Stimulated activated CD4-positive, alpha-beta T cell treated with anti-CD3 and anti-CD28 coated beads, Interleukin-1b, Interleukin-23, amount 100 ng/mL, for 48 hours (primary cell): Measurements from ENCODE around the gene RYR1.
"Not testable (repeated sequence)": the region's sequence is repeated elsewhere in the genome, so short reads cannot be mapped to it uniquely, and the experiment has no call there.

Experiments
- DNase-seq: peaks from one replicate; pipeline ENCODE4 v3.0.0-alpha.2; 2020

The RYR1 gene

DNA sequence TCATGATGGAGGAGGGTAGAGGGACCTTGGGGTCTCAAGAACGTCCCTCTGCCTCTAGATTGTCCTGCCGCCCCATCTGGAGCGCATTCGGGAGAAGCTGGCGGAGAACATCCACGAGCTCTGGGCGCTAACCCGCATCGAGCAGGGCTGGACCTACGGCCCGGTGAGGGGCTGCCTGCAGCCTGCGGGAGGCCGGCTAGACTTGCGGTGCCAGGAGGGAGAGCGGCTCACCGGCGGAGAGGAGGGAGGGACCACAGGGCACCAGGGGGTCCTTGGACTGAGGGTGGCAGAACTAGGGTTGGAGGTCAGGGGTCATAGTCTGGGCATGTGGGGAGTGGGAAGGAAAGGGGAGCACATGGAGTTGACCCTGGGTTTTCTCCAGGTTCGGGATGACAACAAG lies 29.9 kb downstream of the RYR1 start:
- DNase-seq = no peak

DNA sequence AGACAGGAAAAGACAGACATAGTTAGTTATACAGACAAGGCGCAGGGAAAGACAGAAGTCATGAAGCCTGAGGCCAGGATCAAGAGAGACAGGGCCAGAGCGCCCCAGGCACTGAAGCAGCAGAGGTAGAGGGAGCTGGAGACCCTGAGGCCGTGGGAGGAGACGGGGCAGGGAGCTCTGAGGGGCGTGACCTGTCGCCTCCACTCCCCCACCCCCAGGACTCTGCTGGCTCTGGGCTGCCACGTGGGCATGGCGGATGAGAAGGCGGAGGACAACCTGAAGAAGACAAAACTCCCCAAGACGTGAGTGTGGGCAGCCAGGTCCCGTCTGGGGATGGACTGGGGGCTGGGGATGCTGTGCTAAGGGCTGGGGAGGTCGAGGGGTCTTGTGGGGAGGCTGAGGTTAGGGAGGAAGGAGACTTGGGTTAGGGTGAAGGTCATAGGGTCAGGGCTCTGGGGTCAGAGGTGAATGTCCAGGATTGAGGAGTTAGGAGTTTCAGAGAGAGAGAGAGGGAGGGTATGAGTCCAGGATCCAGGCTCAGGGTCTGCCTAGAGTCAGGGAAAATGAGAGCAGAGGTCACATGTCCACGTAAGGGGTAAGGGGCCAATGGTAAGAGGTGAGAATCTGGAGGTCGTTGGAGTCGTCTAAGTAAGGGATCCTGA lies 31.1 kb downstream of the RYR1 start:
- no peak for DNase-seq

DNA sequence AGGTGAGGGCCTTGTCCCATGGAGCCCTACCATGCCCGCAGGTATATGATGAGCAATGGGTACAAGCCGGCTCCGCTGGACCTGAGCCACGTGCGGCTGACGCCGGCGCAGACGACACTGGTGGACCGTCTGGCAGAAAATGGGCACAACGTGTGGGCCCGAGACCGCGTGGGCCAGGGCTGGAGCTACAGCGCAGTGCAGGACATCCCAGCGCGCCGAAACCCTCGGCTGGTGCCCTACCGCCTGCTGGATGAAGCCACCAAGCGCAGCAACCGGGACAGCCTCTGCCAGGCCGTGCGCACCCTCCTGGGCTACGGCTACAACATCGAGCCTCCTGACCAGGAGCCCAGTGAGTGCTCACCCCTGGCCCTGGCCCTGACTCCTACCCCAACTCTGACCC lies 32.6 kb downstream of the RYR1 start:
- no peak for DNase-seq

DNA sequence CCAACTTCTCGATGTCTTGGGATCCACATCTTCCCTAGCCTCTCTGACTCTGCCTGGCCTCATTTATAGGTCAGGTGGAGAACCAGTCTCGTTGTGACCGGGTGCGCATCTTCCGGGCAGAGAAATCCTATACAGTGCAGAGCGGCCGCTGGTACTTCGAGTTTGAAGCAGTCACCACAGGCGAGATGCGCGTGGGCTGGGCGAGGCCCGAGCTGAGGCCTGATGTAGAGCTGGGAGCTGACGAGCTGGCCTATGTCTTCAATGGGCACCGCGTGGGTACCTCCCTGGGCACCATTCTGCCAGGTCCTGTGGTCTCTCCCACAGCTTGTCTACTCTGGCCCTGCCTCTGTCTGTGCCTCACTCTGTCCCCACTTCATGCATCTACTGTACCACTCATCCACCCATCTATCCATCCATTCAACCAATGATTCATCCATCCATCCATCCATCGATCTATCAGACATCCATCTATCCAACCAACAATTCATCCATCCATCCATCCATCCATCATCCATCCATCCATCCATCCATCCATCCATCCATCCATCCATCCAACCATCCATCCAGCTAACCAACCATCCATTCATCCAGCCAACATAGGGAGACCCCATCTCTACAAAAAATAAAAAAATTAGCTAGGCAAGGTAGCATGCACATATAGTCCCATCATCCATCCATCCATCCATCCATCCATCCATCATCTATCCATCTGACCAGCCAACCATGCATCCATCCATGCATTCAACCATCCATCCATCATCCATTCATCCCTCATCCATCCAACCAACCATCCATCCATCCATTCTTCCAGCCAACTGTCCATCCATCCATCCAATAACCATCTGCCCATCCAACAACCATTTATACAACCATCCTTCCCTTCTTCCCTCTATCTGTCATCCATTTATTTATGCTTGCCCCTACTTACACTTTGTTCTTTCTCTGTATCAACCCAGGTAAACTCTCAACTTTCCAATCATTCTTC lies 34.3 kb downstream of the RYR1 start:
- no peak for DNase-seq

DNA sequence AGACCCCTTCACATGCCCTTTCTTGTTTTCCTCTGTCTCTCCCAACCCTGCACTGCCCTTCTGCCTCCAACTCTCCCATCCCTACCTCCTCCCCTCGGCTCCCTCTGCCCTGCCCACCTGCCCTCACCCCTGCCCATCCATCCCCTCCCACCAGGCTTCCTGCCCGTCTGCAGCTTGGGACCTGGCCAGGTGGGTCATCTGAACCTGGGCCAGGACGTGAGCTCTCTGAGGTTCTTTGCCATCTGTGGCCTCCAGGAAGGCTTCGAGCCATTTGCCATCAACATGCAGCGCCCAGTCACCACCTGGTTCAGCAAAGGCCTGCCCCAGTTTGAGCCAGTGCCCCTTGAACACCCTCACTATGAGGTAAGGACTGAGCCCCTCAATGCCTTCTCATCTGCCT lies 35.7 kb downstream of the RYR1 start:
- DNase-seq = no peak

DNA sequence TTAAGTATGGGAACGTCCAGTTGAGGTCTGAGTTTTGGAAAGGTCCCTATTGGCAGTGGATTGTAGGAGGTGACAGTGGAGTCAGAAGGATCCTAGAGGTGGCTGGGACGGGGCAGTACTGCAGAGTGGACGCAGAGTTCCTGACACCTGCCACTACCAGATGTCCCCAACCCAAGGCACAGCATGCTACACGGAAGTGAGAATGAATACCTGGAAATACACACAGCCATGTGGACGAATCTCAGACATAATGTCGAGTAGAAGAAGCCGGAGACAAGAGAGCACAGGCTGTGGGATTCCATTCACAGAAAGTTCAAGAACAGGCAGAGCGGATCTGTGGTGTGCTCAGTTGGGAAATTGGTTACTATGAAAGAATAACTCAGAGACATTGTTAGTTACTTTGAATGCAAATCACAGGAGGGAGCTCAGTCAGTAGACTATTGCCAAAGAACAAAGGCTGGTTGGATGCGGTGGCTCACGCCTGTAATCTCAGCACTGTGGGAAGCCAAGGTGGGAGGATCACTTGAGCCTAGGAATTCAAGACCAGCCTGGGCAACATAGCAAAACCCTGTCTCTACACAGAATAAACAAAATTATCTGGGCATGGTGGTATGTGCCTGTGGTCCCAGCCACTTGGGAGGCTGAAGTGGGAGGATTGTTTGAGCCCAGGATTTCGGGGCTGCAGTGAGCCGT lies 37.4 kb downstream of the RYR1 start:
- DNase-seq = no peak

DNA sequence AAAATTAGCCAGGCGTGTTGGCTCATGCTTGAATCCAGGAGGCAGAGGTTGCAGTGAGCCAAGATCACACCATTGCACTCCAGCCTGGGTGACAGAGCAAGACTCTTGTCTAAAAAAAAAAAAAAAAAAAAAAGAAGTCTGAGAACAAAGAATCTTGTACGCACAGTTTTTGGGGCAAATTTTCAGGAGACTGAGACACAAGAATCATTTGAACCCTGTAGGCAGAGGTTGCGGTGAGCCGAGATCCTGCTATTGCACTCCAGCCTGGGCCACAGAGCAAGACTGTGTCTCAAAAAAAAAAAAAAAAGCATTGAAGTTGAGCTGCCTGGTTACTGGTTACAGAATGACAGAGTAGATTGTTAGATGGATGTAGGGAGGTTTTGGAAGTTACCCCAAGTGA lies 39.2 kb downstream of the RYR1 start:
- DNase-seq = not testable (repeated sequence)

DNA sequence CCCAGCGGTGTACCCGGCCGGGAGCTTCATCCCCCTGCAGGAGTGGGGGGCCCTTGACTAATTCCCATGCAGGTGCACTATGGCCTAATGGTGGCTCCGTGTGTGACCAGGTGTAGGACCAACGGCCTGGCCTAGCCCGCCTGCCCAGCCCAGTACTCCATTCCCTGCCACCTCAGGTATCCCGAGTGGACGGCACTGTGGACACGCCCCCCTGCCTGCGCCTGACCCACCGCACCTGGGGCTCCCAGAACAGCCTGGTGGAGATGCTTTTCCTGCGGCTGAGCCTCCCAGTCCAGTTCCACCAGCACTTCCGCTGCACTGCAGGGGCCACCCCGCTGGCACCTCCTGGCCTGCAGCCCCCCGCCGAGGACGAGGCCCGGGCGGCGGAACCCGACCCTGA lies 39.7 kb downstream of the RYR1 start:
- DNase-seq = no peak

DNA sequence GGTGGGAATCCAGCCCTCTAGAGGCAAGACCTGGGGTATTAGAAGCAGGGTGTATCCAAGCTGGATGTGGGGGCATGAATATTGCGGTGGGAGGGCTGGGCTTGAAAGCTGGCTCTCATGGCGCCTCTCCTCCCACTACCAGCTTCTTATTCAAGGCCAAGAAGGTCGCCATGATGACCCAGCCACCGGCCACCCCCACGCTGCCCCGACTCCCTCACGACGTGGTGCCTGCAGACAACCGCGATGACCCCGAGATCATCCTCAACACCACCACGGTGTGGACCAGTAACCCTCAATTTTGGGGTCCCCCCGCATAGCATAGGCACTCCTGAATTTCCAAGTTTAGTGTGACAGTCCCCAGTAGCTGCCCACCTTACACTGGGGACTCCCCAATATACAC lies 41.7 kb downstream of the RYR1 start:
- DNase-seq = no peak

DNA sequence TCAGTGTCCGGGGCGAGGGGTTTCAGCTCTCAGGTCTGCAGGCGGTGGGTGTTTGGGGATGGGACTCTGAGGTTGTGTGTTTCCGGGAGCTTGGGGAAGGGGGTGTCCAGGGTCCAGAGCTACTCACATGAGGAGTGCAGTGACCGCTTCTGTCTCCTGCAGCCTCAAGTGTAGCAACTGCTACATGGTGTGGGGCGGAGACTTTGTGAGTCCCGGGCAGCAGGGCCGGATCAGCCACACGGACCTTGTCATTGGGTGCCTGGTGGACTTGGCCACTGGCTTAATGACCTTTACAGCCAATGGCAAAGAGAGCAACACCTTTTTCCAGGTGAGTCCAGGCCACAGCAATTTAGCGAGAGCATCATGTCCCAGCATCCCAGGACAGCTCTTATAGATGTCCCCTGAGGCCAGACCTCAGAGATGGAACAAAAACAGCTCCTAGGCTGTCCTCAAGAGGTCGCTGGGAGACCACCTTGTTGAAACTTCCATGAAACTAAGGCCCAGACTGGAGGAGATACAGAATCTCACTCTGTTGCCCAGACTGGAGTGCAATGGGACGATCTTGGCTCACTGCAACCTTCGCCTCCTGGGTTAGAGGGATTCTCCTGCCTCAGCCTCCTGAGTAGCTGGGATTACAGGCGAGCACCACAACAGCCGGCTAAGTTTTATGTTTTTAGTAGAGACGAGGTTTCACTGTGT lies 44.9 kb downstream of the RYR1 start:
- DNase-seq = no peak

DNA sequence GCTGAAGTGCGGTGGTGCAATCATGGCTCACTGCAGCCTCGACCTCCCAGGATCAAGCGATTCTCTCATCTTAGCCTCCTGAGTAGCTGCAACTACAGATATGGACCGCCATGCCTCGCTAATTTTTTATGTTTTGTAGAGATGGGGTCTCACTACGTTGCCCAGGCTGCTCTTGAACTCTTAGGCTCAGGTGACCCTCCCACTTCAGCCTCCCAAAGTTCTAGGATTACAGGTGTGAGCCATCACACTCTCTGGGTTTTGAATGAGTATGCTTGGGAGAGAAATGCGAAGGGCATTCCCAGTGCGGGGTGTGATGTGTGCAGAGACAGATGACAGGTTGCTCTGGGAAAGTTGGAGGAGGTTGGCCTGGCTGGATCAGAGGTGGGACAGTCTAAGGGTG lies 49.0 kb downstream of the RYR1 start:
- DNase-seq = no peak

DNA sequence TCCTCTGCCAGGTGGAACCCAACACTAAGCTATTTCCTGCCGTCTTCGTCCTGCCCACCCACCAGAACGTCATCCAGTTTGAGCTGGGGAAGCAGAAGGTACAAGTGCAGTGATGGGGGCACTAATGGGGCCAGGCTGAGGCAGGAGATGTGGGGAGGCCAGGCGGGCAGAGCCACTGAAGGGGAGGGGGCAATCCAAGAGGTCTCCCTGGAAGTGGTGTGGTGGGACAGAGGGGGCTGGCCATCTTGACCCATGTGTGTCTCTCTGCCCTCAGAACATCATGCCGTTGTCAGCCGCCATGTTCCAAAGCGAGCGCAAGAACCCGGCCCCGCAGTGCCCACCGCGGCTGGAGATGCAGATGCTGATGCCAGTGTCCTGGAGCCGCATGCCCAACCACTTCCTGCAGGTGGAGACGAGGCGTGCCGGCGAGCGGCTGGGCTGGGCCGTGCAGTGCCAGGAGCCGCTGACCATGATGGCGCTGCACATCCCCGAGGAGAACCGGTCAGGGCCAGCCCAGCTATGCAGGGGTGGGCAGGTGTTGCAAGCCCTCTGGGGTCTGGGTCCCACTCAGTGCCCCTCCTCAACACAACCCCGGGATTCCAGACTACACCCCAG lies 49.6 kb downstream of the RYR1 start:
- no peak for DNase-seq

DNA sequence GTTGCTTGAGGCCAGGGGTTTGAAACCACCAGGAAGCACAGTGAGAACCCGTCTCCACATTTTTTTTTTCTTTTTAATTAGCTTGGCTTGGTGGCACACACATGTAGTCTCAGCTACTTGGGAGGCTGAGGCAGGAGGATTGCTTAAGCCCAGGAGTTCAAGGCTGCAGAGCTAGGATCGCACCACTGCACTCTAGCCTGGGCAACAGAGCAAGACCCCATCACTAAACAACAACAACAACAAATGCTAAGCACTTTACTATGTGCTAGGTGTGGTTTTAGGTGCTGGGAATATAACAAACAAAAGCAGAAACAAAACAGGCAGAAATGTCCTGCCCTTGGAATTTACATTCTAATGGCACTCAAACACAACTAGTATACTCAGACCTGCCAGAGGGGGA lies 51.3 kb downstream of the RYR1 start:
- DNase-seq = no peak

DNA sequence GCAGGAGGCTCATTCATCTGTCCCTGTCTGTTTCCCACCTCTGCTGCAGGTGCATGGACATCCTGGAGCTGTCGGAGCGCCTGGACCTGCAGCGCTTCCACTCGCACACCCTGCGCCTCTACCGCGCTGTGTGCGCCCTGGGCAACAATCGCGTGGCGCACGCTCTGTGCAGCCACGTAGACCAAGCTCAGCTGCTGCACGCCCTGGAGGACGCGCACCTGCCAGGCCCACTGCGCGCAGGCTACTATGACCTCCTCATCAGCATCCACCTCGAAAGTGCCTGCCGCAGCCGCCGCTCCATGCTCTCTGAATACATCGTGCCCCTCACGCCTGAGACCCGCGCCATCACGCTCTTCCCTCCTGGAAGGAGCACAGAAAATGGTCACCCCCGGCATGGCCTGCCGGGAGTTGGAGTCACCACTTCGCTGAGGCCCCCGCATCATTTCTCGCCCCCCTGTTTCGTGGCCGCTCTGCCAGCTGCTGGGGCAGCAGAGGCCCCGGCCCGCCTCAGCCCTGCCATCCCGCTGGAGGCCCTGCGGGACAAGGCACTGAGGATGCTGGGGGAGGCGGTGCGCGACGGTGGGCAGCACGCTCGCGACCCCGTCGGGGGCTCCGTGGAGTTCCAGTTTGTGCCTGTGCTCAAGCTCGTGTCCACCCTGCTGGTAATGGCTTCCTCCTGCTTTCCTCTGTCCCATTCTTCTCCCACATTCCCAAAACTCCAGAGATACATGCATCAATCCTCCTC lies 52.2 kb downstream of the RYR1 start:
- no peak for DNase-seq

DNA sequence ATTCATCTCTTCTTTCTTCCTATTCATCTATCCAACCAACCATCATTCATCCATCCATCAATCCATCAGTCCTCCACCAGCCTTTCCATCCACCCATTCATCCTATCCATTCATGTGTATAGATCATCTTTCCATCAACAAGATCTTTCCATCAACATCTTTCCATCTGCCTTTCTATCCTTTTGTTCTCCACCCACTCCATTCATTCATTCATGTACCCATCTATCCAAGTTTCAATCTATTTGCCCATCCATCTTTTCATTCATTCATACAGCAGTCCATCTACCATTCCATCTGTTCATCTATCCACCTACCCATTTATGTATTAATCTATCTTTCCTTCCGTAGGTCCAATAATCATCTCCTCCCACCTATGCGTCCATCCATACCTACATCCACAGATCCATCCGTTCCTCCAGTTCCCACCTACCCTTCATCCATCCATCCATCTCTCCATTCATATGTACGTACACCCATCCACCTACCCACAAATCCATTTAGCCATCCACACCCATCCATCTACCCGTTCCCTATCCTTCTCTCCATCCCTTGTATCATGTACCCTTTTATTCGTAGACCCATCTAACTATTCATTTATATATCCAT lies 53.3 kb downstream of the RYR1 start:
- no peak for DNase-seq

DNA sequence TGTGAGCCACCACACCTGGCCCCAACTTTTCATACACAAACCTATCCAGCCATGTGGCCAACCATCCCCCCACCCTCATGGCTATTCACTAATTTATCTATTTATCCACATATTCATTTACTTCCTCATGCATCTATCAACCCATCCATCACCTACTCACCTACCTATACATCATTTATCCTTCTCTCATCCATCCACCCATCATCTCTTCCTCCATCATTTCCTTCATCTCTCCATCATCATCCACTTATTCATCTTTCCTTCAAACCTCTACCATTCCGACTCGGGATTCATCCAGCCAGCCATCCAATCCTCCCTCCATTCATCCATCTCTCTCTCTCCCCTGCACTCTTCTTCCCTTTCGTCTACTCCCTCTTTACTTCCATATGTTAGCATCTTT lies 54.6 kb downstream of the RYR1 start:
- DNase-seq = no peak

DNA sequence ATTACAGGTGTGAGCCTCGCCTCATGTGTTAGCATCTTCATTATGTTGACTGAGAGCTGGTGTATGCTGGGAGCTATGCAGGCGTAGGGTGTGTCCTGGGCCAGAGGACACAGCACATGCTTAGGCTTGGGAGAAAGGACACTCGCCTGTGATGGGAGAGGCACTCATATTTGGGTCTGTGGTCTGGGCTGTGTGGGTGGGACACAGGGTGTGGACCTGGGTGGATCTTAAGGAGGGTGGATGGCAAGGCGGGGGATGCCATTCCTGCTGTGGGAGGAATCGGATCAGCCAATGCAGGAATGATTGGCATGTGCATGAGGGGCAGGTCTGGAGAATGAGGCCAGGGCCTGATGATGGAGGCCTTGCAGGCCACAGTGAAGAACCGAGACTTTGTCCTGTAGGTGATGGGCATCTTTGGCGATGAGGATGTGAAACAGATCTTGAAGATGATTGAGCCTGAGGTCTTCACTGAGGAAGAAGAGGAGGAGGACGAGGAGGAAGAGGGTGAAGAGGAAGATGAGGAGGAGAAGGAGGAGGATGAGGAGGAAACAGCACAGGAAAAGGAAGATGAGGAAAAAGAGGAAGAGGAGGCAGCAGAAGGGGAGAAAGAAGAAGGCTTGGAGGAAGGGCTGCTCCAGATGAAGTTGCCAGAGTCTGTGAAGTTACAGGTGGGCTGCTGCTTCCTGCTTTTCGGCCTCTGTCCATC lies 55.4 kb downstream of the RYR1 start:
- no peak for DNase-seq

DNA sequence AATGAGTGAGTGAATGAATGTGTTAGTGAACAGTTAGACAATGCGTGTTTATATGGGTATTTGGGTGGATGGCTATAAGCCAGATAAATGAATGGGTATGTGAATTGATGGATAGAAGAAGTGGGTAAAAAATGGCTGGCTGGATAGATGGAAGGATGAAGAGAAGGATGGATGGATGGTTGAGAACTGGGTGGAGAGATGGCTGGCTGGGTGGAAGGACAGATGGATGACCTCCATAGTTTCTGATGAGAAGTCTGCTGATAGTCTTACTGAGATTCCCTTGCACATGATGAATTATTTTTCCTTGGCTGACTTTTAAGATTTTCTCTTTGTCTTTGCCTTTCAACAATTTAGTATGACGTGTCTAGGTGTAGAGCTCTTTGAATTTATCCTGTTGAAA lies 57.4 kb downstream of the RYR1 start:
- no peak for DNase-seq

DNA sequence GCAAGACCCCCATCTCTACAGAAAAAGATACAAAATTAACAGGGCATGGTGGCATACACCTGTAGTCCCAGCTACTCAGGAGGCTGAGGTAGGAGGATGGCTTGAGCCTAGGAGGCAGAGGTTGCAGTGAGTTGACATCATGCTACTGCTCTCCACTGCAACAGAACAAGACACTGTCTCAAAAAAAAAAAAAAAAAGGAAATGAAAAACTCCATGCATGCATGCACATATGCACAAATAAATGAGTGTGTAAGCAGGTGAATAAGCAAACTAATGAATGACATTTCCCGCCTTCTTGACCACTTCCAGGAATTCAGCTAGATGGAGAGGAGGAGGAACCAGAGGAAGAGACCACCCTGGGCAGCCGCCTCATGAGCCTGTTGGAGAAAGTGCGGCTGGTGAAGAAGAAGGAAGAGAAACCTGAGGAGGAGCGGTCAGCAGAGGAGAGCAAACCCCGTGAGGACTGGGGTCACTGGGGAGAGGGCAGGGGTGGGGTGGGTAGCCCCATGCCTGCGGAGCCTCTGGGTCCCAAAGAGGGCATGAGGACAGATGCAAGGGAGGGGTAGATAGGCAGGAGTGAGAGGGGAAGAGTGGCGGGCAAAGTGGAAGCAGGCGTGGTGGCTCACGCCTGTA lies 58.8 kb downstream of the RYR1 start:
- DNase-seq = no peak

DNA sequence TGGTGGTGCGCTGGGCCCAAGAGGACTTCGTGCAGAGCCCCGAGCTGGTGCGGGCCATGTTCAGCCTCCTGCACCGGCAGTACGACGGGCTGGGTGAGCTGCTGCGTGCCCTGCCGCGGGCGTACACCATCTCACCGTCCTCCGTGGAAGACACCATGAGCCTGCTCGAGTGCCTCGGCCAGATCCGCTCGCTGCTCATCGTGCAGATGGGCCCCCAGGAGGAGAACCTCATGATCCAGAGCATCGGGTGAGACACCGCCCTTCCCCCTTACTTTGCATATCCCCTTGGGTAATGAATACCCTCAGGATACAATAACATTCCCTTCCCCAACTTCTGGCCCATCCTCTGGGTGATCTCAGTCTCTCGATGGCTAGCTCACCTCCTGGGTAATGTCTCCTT lies 60.9 kb downstream of the RYR1 start:
- DNase-seq = no peak
